HG03135 (cell line): ENCODE measurements around the gene HDHD3.

Experiments
- ATAC-seq: cut with Tn5 transposase; IDR thresholded peaks from one replicate; pipeline ENCODE4 v1.9.1; 2021; ENCODE audit warnings: mild to moderate bottlenecking, moderate library complexity; ENCODE audit not compliant: unreplicated experiment

HDHD3 gene

DNA sequence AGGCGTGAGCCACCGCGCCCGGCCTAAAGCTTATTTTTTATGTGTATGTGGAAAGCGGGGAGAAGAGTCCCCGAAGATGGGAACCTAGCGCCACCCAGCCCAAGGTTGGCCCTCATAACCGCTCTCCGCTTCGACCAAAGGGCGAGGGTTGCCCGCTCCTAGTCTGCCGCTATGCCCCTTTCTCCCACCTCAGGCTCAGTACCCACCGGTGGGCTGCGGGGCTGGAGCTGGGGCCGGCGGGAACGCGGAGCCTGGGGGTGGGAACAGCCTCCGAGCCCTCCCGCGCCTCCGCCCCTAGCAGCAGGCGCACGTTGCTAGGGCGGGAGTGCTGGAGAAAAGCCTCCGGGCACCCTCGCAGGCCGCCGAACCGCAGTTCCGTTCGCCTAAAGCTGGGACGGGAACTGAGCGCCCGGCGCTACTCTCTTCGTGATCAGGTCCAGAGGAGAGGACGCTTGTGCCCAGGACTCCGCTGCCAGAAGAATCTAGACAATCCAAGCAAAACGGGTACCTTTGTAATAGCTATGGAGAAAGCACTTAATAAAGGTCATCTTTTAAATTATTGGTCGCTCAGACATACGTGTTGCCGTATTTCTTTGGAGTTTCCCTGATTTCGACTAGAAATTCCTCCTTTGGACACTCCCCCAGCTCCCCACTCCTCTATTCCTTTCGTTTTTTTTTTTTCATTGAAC is 36.6 kb downstream of the HDHD3 start, which contains the start of gene WDR31:
Gene WDR31, minus strand, starts transcription at position 265 of the 689 bp plus-strand sequence. CDS start 8,253 bp downstream, outside the sequence.
- ATAC-seq, result peak; percentile 99

DNA sequence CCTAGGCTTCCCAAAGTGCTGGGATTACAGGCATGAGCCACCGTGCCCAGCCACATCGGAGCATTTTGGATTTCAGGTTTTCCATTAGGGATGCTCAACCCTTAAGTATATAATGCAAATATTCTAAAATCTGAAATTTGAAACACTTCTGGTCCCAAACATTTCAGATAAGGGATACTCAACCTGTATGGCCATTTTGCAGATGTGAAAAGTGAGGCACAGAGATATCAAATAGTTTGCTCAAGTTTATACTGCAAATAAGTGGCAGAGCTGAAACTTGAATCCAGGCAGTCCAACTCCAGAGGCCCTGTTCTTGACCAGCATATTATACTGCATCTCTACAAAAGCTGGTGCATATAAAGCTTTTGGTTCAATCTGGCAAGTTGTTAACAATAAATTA is 39.1 kb downstream of the HDHD3 start:
- ATAC-seq, result no peak

DNA sequence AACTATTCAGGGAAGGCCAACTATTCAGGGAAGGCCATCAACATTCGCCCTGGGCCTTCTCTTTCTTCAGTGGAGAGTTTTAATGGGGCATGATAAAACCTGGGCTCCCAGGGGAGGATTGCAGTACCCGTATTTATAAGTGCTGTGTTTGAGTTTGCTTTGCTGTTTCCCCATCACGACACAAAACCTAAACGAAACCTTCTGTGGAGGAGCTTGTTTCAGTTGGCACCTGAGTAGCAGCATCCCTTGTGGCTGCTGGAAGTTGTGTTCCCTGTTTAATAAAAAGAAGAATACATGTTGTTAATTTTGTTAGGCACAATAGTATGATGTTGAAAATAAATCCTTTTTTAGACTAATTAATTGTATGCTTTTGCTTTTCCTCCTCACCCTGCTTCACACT is 45.0 kb downstream of the HDHD3 start:
- no peak for ATAC-seq

DNA sequence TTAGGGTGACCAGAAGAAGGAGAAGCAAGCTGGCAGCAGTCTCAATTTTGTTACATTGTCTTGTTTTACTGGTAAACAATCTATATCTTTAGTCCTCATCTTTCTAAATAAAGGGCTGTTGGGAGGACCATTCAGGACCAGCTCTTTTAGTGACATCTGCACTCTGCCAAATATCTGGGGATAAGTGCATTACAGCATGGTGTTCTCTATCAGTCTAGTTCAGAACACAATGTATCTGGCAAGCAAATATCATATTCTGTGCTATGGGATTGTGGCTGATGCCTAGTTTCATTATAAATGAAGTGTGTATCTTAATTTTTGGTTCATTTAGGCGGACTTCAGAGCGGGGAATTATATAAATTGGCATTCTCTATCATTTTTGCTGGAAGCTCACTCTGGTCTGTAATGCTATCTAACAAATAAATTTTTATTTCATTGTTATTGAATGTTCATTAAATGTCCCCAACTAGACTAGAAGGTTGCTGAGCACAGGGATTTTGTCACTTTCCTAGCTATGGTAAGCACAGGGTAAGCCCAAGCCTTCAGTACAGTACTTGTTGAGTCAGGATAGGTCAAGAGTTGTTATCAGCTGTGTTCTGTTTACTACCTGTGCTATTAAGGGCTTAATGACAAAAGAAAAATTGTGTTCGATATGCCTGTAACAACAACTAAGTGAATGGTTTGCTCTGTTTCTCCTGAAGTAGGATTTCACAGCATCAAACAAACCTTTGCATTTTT is 48.6 kb downstream of the HDHD3 start:
- no peak for ATAC-seq

DNA sequence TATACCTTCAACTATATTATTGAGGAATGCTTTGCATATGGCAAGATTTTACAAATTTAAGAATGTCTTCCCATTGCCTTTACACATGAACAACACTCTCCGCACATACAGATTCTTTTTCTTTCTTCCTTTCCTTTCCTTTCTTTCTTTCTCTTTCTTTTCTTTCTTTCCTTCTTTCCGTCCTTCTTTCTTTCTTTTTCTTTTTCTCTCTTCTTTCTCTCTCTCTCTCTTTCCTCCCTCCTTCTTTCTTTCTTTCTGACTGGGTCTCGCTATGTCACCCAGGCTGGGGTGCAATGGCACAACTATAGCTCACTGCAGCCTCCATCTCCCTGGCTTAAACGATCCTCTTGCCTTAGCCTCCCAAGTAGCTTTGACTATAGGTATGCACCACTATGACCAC is 50.6 kb downstream of the HDHD3 start:
- ATAC-seq, result no peak
